KOPT-K1 (cell line): ENCODE data around the gene CALML5.
A peak's percentile ranks its signal among the peaks of the same experiment; 100 is the strongest.

Experiments
- H3K27ac ChIP-seq: fragments of 200-600 bp; sonication (generic); 2 replicates; pipeline ENCODE4 v1.5.1; 2016; ENCODE audit warnings: antibody characterized with exemption, mild to moderate bottlenecking, low read depth, low read length; ENCODE audit not compliant: poor library complexity, severe bottlenecking
- H3K36me3 ChIP-seq: fragments of 200-600 bp; sonication (generic); 2 replicates; pipeline ENCODE4 v1.5.1; 2017; ENCODE audit warnings: antibody characterized with exemption, mild to moderate bottlenecking, low read length, moderate library complexity; ENCODE audit not compliant: insufficient read depth
- H3K9me3 ChIP-seq: fragments of 200-600 bp; sonication (generic); 2 replicates; pipeline ENCODE4 v1.5.1; 2017; ENCODE audit warnings: antibody characterized with exemption, low read length, mild to moderate bottlenecking; ENCODE audit not compliant: insufficient read depth, poor library complexity, severe bottlenecking

The CALML5 gene

GRCh38 chr10:5461914-5462840 lies 37.2 kb downstream of the CALML5 start:
- H3K36me3 ChIP-seq, result peaks cover 36% of the 10 kb centered on the region
- no peak overlapping the region for H3K27ac ChIP-seq
- H3K9me3 ChIP-seq, result no peaks in the 10 kb centered on the region

- H3K36me3 ChIP-seq, result peaks cover 46% of the 10 kb centered on the region
- no peak overlapping the region for H3K27ac ChIP-seq
- no peaks in the 10 kb centered on the region for H3K9me3 ChIP-seq
Observed at GRCh38 chr10:5461203-5461588, 38.2 kb downstream of the CALML5 start.

- peaks cover 52% of the 10 kb centered on the region for H3K36me3 ChIP-seq
- no peak overlapping the region for H3K27ac ChIP-seq
- no peaks in the 10 kb centered on the region for H3K9me3 ChIP-seq
Observed at GRCh38 chr10:5460468-5461202, 38.7 kb downstream of the CALML5 start.

GRCh38 chr10:5458949-5459747 lies 40.2 kb downstream of the CALML5 start:
- Histone ChIP-seq H3K27ac (no peak overlapping the region), H3K36me3 (peaks cover 67% of the 10 kb centered on the region), H3K9me3 (no peaks in the 10 kb centered on the region)

GRCh38 chr10:5458425-5458824 lies 40.9 kb downstream of the CALML5 start:
- no peaks in the 10 kb centered on the region for H3K9me3 ChIP-seq
- peaks cover 74% of the 10 kb centered on the region for H3K36me3 ChIP-seq
- peak overlapping the region; percentile 51 for H3K27ac ChIP-seq

GRCh38 chr10:5457741-5458140 lies 41.6 kb downstream of the CALML5 start:
- Histone ChIP-seq H3K36me3 (peaks cover 81% of the 10 kb centered on the region), H3K9me3 (no peaks in the 10 kb centered on the region), H3K27ac (peak overlapping the region; percentile 51)

- Histone ChIP-seq H3K9me3 (no peaks in the 10 kb centered on the region), H3K36me3 (peaks cover 93% of the 10 kb centered on the region), H3K27ac (no peak overlapping the region)
Observed at GRCh38 chr10:5456563-5456962, 42.8 kb downstream of the CALML5 start.

GRCh38 chr10:5453749-5454489 lies 45.5 kb downstream of the CALML5 start:
- H3K9me3 ChIP-seq, result no peaks in the 10 kb centered on the region
- peaks cover 71% of the 10 kb centered on the region for H3K36me3 ChIP-seq

GRCh38 chr10:5450605-5451384 lies 48.6 kb downstream of the CALML5 start:
- Histone ChIP-seq H3K36me3 (peaks cover 44% of the 10 kb centered on the region), H3K27ac (no peak overlapping the region), H3K9me3 (no peaks in the 10 kb centered on the region)

More at GRCh38 chr10:5453749-5454489, 45.5 kb downstream of the CALML5 start:
- no peak overlapping the region for H3K27ac ChIP-seq

- peaks cover 34% of the 10 kb centered on the region for H3K36me3 ChIP-seq
- H3K9me3 ChIP-seq, result no peaks in the 10 kb centered on the region
- no peak overlapping the region for H3K27ac ChIP-seq
Observed at GRCh38 chr10:5449823-5450222, 49.5 kb downstream of the CALML5 start.

GRCh38 chr10:5449227-5449626 lies 50.1 kb downstream of the CALML5 start:
- H3K36me3 ChIP-seq, result peaks cover 32% of the 10 kb centered on the region
- H3K27ac ChIP-seq, result no peak overlapping the region
- H3K9me3 ChIP-seq, result no peaks in the 10 kb centered on the region
